NCI-H2081 treated with DMSO at 0.1 percent for 48 hours (cell line): Measurements from ENCODE around the gene KRT78.
"Not testable (repeated sequence)": the region's sequence is repeated elsewhere in the genome, so short reads cannot be mapped to it uniquely, and the experiment has no call there.

Experiments
- DNase-seq: peaks from one replicate; lab custom pipeline; 2025; lab: John Stamatoyannopoulos, UW

KRT78 gene

GRCh38 chr12:52871291-52872039 lies 22.7 kb upstream of the KRT78 start:
- DNase-seq, result no peak

DNA sequence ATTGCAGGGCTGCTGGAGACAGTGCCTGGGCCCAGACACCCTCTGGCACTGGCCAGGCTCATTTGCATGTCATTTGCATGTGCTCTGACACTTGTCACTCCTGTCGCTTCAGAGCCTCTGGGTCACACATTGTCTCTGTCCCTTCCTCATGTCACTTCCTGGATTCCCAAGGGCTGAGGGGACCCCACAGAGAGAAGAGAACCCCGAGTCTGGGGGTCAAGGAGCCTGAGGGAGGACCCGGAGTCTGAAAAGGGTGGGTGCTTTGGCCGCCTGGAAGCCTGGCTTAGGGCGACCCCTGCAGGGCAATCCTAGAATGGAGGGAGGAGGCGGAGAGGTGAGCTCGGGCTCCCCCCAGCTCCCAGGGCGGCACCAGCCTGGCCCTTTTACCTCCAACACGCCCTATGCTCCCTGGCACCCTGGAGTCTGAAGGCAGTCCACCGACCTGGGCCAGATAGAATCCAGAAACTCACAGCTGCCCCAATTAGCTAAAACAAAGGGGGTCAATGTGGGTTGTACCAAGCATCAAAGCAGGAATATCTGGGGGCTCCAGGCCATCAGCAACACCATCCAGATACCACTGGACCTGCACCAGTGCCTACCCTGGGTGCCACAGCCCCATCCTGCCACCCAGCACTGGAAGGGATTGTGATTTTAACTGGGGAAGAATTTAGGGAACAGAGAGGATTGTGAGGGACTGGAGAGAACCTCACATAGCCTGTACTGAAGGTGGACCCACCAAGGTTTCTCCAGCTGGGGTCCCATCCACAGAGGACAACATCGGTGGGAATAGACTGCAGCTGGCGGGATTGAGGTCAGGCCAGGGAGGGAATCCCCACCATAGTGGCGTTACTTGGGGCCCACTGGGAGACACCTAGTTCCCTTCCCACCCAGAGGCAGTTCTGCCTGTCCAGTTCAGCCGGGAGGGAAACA lies 21.8 kb upstream of the KRT78 start:
- no peak for DNase-seq

GRCh38 chr12:52867642-52868041 lies 18.8 kb upstream of the KRT78 start:
- DNase-seq, result no peak

GRCh38 chr12:52867152-52867551 lies 18.4 kb upstream of the KRT78 start:
- DNase-seq, result no peak

GRCh38 chr12:52865090-52865944 lies 16.5 kb upstream of the KRT78 start:
- peak; percentile 31 for DNase-seq

DNA sequence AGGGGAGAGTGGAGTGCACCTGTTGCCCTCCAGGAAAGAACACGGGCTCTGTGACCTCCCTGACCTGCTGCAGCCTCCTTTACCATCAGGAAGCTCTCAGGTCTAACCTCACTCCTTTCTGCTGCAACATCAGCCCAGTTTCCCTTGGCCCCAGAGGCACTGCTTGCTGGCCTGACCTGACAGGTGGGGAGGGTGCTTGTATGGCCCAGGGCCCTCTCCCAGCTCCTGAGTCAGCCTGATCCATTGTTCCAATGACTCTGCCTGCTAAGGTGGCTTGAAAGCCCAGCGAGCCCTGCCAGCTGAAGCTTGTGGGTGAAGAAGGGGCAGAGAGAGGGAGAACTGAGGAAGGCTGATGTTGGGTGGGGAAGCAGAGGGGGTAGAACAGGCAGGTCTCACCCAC lies 13.2 kb upstream of the KRT78 start:
- DNase-seq, result no peak

GRCh38 chr12:52861511-52861910 lies 12.7 kb upstream of the KRT78 start:
- no peak for DNase-seq

DNA sequence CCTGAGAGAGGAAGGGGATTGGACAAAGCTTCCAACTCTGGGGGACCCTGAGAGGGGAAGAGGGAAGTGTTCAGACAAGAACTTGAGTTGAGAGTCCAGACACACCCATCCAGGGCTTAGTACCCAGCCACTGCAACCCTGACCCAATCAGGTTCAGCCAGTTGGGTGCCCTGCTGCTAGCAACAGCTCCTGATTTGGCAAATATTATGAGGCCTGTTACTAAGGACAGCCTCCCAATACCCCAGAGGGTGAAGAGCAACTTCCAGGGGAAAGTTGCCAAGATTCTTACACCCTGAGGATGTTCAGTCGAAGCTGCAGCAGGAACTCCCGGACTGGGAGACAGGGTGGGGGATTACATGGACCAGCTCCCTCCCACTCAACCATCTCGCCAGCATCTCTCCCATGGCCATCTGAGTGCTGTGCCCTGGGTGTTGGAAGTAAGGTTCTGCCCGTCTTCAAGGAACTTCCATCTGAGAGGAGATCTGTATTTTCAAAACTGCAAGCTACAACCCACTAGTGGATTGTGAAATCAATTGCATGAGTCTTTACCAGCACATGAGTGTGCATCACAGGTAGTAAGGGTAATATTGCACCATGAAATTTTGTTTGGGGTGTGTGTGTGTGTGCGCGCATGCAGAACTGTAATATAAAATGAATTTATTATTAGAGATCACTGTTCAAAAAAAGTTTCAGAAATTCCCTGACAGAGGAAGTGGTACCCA lies 11.5 kb upstream of the KRT78 start:
- no peak for DNase-seq

- no peak for DNase-seq
Measured at GRCh38 chr12:52857500-52857899, 8.7 kb upstream of the KRT78 start.

GRCh38 chr12:52856787-52857186 lies 8.0 kb upstream of the KRT78 start:
- no peak for DNase-seq

DNA sequence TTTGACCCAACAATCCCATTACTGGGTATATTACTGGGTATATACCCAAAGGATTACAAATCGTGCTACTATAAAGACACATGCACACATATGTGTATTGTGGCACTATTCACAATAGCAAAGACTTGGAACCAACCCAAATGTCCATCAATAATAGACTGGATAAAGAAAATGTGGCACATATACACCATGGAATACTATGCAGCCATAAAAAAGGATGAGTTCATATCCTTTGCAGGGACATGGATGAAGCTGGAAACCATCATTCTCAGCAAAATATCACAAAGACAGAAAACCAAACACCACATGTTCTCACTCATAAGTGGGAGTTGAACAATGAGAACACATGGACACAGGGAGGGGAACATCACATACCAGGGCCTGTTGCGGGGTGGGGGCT lies 7.3 kb upstream of the KRT78 start:
- not testable (repeated sequence) for DNase-seq

DNA sequence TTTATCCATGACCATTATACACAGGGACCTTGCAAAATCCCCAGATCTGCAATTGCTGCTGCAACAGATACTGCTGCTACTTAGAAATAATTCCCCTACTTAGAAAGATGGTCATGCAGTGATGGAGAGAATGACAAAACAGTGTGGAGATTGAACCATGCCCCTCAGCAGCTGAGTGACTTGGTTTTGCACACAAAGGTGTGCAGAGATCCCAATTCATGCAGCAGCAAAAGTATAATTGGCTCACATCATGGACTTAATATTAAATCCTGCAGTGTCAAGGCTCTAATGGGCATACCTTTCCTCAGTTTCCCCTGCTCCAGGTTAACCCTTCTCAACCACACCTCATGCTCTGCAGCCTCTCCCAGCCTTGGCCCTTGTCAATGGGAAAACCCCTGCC lies 3.0 kb upstream of the KRT78 start:
- no peak for DNase-seq

DNA sequence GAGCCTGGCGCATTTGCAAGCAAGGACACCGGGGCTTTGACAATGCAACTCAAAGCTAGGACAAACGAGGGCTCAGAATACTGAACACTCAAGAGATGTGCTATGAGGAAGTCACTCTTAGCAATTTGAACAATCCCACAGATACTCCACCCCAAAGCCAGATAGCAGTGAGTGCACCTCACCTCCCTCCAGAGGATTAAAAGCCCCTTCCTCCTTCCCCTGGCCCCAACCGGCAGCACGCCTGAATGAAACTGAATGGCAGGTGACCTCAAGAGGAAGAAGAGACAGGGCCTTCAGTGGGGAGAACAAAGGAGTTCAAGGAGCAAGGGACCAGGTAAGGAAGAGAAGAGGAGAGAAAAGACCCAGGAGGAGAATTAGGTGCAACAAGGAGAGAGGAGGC lies 1.9 kb upstream of the KRT78 start:
- no peak for DNase-seq

- DNase-seq, result no peak
Measured at GRCh38 chr12:52849511-52849910, 717 bp upstream of the KRT78 start.

GRCh38 chr12:52847335-52848102 lies 1.3 kb downstream of the KRT78 start:
- DNase-seq, result no peak

DNA sequence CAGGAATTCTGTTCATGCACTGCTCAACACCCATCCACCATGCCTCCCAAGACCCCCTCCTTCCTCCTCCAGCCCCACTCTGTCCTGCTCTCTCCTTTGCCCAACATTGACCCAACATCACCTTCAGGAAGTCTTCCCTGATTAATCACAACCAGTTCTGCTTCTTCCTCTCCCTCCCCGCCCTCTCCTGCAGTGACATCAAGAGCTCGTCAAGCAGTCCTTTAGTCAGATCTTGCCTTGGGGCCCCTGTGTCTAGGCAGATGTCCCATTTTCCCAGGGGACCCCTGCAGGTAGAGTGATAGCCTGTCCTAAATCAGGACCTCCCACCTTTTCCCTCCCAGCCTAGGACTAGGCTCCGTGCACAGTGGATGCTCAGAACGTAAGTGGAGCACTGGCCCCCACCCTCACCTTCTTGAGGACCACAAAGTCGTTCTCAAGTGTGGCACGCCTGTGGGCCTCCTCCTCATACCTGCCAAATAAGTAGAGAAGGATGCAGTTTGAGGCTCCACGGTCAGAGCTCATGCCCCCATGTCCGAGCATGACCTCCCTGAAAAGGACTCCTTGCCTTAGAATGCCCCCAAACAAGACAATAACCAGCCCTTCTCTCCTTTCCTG lies 2.3 kb downstream of the KRT78 start:
- DNase-seq, result no peak

DNA sequence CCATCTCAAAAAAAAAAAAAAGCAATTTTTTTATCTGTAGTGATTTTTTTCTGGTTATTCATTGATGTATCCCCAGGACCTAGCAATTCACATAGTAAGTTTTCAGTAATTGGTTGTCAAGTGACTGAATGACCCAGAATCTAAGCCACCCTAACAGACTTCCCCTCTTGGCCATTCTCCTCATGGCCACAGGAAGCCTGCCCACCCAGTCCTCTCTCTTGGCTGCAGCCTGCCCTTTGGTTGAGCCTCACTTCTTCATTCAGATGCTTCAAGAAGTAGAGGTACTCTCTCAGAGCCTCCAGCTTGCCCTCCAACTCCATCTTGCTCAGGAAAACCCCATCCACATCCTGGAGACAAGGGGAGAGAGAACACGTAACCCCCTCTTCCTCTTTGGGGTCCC lies 2.8 kb downstream of the KRT78 start:
- DNase-seq, result no peak

GRCh38 chr12:52844386-52844785 lies 4.4 kb downstream of the KRT78 start:
- DNase-seq, result no peak

DNA sequence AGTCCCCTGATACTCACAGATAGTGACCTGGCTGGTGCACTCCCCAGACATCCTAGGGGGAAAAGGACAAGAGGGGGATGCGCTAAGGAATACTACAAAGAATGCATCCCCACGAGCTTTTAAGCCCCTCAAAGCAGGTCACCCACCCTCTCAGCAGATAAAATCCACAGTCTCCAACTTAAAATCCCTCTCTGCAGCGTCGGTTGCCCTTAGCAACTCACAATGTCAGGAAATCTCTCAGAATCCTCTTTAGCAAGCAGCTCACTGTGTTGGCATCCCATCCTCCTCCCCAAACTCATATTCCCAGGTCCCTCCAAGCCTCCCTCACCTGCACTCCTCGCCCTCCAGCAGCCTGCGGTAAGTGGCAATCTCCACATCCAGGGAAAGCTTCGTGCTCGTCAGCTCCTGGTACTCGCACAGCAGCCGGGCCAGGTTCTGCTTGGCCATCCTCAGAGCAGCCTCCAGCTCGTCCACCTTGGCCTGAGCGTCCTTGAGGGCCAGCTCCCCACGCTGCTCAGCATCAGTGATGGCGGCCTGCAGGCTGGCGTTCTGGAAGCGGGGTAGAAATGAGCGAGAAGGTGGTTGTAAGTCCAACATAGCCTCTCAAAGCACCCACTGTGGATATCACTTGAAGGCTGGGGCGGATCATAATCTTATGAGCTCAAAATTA lies 9.2 kb downstream of the KRT78 start:
- DNase-seq, result no peak
